ENCODE results near the gene C1orf159. TPM values are rescaled to one million over a fixed set of nuclear protein-coding genes. Genes with fewer than 3 reads are reported as not detected.

C1orf159 gene
- total RNA-seq, 1 donor from 2014 or later = 18.6 TPM

DNA sequence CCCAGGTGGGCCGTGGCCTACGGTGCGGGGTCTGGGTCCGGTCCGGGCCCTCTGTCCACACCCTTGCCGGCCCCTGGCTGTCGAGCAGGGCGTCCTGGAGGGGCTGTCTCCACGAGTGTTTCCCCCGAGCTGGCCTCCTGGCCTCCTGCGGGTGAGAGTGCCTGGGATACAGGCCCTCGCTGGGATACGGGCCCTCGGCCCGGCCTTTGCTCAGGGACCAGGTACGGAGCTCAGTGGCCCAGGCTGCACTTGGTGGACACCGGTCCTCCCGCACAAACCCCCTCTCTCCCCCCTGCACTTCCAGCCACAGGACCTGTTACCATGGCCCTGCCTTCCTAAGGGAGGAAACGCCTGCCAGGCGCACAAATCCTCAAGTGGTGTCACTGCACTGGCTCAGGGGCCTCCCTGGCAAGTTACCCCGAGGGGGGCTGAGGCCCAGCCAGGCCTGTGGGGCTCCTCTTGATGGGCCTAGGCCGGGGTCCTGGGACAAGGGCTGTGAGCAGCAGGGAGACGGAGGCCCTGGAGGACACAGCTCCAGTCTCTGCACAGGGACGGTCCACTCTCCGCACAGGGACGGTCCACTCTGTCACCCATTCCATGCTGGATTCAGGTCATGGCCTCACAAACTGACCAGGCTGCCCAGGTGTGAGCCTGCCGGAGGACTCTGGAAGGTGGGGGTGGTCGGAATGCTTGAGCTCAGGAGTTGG lies 23.6 kb downstream of the C1orf159 start:
- DNase-seq (ENCODE audit: low spot score) = no peak

DNA sequence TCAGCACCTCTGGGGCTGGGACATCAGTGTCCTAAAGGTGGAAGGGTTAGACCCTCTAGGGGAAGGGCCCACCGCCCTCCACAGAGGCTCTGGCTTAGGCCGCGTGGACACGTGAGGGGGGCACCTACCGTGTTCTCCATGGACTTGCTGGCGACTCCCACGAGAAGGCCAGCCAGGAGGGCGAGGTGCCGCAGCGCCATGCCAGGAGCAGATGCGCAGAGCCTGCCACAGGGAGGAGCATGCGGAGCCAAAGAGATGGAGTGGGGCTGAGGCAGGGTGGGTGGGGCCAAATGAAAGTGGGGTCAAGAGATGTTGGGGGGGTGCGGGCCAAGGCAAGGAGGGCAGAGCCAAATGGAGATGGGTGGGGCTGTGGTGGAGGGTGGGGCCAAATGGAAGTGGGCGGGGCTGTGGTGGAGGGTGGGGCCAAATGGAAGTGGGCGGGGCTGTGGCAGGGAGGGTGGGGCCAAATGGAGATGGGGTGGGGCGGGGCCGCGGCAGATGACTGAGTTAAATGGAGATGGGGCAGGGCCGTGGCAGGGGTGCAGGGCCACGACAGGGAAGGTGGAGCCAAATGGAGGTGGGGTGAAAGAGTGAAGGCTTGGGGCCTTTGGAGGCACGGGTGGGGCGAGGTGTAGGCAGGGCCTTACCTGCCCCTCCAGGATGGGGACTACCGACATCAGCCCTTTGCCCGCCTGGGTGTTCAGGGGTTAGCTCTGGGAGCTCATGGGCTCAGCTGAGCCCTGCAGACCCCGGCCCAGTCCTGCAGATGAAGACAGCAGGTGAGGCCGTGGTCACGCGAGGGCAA lies 24.3 kb downstream of the C1orf159 start:
- DNase-seq (ENCODE audit: low spot score) = no peak

DNA sequence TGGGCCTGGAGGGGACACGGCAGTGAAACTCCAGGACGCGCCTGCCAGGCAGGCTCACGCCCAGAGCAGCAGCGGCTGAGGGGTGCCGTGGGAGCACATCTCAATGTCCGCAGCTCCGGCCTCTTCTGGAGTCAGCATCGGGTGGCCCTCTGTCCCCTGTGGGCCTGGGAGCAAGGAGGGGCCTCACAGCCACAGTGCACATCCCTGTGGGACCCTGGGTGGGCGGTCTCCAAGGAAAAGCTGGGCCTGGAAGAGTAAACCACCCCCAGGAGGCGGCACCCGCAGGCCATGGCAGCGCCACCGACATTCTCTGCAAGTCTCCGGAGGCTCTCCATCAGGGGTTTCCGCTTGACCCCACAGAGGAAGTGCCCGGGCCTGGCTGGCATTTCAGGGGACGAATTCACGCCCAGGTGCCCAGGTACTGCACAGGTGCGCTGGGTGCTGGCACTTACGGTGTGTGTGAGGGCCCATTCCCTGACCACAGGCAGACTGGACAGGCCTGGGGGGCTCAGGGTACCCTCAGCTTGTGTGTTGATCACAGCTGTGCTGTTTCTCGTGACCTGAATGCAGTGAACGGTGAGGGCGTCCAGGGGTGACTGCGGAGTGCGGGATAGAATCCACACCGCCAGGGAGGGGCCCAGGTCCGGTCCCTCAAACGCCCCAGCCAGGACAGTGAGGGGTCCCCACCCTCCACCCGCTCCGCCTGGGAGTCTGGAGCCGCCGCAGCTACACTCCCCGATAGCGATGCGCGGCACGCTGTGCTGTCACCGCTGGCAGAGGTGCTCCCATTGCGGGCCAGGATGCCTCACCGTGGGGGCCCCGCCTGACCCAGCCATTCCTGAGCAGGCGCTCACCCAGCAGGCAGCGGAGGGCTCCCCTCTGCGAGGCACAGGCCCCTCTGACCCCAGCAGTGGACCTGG lies 25.2 kb downstream of the C1orf159 start:
- no peak for DNase-seq (ENCODE audit: low spot score)

DNA sequence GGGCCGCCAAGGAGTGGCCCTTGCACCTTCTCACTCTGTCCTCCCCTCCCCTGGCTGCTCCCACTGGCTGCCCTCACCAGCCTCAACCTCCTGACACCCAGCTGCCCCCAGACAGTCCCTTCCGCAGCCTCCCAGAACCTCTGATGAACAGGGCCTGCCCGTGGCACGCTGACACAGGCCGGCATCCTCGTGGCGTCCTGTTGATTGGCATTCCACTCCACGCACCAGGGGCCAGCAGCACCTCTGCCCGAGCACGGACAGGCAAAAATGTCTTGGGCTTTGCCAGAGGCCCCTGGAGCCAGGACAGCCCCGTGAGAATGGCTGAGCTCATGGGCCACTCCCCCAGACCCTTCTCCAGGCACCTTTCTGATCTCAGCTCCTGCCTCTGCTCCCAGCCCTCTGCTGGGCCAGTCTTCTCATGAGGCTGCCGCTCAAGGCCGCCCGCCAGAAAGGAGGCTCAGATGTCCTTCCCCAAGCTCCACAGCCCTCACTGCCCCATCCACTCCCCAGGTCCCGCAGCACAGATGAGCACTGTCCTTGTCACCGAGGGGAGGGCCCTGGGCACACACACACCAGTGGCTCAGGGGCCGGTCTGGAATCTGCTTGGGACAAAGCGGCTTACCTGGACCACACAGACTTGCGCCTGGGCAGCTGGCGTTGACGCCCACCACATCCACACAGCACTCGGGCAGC lies 26.0 kb downstream of the C1orf159 start:
- no peak for DNase-seq (ENCODE audit: low spot score)

DNA sequence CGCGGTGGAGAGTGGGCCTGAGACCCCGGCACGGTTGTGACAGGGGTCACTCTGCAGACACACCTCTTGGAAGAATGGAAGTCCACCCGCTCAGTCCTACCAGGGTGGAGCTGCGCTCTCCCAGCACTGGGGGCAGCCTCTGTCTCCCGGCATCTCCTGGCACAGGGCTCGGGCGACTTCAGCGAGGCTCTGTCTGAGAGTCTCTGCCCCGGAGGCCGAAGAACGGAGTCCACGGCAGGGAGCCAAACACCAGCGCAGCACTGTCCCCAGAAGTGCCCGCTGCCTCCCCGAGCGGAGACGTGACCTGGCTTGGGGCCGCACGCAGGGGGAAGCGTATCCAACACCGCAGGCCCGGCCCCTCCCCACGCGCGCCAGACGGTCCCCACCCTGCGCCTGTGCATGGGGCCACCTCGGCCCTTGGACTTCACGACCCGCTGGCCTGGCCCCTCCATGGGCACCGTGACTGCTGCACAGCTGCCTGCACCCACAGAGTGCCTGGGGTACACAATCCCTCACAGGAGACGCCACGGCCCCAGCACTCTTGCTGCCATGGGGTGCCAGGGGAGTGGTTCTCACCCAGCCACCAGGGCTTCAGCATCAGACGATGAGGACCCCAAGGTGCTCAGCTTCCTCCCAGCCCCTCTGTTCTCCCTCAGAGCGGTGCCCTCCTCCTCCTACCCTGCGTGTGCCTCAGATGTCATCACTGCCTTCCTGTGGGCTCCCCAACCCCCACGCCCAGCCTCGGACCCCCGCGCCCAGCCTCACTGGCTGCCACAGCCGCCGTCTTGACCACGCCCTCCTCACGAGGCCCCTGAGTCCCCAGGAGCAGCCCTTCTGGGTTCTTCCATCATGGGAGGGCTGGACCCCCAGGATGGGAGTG lies 26.8 kb downstream of the C1orf159 start:
- no peak for DNase-seq (ENCODE audit: low spot score)

DNA sequence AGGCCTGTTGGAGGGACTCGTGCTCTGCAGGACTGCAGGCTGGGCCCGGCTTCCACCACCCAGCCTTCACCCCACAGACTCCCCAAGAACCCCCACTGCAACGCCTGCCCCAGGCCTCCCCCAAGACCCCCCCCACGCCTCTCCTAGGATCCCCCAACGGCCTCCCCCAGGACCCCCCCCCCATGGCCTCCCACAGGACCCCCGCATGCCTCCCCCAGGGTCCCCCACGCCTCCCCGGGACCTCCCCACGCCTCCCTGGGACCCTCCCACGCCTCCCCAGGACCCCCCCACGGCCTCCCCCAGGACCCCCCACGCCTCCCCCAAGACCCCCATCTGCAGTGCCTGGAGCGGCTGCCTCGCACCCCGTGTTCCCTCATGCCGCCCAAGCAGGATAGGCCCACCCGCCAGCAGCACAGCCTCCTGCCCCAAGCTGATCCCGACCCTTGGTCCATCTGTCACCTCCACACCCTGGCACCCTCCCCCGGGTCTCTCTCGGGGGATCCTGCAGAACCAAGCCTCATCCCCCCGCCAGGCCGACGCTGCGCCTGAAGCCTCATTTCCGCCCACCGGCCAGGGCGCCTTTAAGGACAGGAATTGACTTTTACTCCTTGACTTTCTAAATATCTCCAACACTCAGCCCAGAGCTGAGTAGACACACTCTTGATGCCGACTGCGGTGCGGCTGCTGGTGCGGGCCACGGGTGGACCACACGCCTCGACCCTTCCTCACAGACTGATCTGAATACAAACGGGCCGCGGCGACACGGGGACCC lies 27.7 kb downstream of the C1orf159 start:
- DNase-seq (ENCODE audit: low spot score) = no peak

DNA sequence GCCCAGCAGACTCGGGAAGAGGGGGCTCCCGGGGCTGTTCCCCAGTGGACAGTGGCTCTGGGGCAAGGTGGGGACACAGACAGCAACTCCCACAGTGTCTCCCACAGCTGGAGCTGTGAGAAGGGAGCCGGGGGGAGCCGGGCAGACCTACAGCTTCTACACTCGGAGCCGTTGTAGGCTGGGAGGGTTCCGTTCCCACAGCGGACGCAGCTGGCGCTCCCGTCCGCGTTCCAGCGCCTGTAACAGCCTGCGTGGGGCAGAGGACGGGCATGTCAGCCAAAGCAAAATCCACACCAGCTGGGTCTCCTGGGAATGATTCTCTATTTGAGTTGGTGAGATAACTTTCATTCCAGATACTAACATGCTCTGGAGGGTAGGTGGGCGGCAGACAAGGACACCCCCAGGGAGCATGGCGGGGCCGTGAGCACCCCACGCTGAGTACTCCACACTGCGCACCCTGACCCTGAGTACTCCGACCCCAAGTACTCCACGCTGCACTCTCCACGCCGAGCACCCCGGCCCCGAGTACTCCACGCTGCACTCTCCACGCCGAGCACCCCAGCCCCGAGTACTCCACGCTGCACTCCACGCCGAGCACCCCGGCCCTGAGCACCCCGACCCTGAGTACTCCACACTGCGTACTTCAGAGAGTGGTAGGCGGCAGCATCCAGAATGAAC lies 28.4 kb downstream of the C1orf159 start:
- no peak for DNase-seq (ENCODE audit: low spot score)

DNA sequence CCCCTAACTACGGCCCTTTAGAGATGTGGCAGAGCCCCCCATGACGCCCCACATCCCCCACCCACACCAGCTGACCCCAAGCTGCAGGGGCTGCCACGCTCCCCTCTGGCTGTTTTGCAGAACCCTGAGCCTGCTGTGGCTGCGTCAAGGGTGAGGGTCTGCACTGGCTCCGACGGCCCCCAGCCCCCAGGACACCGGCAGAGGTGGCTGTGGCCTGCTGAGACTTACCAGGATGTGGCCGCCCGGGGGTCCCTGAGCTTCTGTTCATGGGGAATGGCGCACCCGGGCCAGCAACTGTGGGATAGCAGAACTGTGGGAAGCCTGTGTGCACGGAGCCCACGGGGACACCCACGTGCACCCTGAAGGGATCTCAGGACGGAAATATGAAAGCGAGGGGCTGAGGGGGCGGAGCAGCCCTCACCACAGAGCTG lies 29.0 kb downstream of the C1orf159 start:
- DNase-seq (ENCODE audit: low spot score) = no peak

DNA sequence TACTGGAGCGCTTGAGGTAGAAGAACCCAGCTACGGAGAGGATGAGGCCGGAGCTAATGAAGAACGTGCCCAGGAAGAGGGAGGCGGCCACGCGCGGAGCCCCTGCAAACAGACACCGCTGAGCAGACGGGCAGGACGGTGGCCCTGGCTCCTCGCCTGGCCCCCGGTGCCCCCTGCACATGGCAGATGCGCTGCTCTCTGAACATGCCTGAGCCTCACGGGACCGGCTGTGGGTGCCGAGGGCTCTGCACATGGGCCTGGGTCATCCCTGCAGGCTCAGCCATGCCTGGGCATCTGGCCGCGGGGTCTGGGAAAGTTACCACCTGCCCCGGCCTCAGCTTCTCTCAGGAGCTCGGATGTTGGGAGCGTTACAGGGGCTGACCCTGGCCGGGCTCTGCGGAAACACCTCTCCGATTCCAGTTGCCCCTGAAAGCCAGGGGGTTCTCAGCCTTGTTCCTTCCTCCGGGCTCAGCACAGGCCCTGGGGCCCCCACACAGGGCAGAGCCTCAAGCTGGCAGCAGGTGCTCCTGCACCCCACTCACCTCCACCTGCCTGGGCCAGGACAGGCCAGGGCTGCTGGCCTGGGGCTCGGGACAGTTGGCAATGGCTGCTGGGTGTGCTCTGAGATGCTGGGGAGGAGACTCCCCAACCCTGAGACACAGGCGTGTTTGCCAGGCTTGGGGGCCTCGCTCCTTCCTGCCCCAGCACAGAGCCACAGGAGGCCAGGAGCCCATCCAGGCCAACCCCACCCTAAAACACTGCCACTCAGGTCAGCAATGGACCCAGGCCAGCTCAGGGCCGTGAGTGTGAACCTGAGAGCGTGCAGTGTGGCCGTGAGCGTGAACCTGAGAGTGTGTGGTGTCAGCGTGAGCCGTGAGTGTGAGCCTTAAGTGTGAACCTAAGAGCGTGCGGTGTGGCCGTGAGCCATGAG lies 29.7 kb downstream of the C1orf159 start:
- DNase-seq (ENCODE audit: low spot score) = no peak

DNA sequence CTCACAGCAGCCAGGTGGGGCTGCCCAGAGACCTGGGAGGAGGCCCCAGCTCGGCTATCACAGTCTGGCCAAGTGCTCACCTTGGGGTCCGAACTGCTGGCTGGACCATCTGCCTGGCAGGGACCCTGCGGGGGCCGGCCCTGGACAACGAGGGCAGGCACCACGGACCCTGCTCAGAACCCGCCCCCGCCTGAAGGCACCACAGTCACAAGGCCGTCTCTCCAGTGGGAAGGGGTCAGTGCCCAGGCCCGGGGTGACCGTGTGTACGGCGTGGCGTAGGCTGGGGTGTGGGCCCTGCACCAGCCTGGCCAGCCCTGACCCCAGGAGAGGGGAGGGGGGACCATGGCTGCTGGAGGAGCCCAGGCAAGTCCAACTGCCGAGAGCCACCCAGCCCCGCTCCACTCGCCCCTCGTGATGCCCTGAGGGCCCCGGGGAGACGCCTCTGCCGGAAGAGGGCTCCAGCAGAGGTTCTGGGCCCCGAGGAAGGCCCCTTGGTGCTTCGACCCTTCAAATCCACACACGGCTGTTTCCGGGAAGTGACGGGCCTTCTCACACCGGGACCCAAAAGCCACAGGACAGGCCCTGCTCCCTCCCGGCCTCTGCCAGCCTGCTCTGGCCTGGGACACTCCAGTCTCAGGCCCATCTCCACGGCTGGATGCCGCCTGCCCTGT lies 30.6 kb downstream of the C1orf159 start:
- DNase-seq (ENCODE audit: low spot score) = no peak

DNA sequence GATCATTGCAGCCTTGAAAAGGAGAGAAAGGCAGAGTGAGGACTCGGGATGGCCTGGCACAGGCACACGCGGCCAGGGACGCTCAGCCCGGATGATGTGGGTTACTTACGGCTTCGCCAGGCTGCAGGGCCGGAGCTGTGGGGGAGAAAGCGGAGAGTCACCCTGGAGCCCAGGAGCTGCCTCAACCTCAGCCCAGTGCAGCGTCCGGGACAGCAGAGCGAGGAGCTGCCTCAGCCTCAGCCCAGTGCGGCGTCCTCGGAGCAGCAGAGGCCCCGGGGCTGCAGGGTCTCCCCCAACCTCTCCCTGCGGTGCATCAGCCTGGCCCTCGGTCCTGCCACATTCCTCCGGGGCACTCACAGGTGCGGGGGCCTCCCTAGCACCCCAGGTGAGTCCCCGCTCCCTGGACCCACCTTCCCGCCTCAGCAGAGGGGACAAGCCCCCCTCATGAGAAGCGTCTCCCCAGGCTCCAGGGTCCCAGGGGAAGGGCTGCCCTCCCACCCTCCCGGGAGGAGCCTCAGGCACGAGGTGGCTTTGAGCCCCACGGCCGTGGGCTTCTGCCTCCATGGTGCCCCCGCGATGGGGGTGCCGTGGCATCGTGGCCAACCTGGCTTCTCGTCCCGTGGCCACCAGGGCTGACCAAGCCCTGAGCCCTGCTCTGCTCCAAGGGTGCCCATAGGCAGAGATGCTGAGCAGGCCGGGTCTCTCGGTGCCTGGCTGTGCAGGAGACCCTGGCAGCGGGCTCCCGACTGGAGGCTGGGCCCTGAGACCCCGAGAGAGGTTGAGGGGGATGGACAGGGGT lies 31.3 kb downstream of the C1orf159 start:
- DNase-seq (ENCODE audit: low spot score) = no peak

DNA sequence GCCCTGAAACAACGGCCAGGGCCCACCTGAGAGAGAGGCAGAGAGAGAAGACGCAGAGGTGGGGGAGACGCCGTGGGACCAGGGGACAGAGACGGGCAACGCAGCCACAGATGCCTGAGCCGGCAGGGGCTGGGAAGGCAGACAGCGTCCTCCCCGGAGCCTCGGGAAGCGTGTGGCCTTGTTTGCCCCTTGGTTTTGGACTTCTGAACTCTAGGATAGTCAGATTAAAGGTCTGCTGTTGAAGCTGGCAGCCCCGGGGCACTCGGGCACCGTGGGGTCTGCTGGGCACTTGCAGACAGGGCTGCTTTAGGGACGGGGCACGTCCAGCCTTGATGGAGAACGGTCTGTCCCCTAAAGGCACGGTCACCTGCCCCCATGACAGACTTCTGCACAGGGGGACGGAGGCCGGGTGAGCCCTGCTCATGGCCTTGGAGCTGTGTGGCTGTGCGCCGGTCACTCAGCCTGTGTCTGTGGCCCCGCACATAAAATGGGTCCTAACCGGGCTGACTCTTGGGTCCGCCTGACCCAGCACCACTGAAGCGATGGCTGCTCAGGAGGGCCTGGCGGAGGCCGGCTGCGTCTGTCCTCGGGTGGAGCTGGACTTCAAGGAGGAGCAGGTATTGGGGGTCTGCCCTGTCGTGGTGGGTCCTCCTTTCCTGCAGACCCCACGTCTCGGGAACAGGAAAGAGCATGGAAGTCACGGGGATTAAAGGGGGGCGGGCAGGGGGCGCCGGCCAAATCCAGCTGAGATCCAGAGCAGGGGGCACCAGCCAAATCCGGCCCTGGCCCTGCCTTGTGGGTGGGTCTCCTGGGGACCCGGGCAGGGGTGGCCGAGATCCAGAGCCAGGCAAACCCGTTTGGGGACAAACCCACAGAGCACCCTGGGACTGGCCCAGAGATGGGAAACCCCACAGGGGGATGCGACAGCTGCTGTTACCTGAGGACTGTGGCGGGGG lies 32.2 kb downstream of the C1orf159 start:
- DNase-seq (ENCODE audit: low spot score) = no peak

DNA sequence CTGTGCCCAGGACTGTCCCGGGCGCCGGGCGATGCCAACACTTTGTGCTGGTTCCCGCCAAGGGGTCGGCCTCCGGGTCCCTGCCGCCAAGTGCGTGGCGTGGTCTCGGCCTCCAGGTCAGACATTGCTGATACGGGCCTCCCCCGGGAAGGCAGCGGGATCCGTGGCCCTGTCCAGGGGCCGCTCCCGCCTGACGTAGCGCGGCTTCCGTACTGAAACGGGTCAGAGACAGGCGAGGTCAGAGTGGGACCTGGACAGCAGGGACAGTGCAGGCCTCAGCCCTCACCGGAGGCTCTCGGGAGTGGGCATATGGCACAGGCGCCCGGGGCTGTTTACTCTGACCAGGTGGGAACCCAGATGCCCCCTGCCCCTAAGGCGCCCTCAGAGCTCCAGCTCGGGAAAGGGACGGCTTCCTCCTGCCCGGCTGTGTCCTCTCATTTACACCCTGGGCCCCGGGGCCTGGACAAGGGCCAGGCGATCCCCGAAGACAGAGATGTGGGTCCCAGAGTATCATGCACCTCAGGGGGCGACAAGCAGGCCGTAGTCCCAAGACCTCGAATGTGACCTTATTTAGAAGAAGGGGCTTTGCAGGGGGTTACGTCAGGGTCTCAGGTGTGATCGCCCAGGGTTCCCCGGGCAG lies 33.0 kb downstream of the C1orf159 start:
- DNase-seq (ENCODE audit: low spot score) = no peak

DNA sequence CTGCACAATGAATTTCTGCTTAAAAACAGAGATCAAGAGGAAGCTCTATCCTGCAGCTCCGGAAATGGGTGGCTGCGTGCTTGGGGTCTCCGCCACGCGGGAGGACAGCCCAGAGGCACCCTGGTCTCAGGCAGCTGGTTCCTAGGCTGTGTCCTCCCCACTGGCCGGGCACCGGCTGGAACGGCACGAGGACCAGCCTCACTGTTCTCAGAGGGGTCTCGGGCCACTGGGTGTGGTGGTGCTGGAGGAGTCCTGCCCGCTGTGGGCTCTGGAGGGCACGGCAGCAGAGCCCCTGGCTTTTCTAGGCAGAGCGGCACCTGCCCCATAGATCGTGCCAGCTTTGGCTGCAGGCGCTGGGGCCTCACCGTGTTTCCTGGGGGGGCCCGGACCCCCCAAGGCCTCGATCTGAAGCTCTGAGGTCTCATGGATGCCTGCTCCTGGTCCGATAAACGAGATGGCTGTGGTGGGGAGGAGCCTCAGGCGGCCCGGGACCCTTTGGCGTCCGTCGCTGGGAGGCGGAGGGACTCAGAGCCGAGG lies 33.6 kb downstream of the C1orf159 start:
- no peak for DNase-seq (ENCODE audit: low spot score)
